Measurements from ENCODE around the gene GYPC.
"Not testable (repeated sequence)": the region's sequence is repeated elsewhere in the genome, so short reads cannot be mapped to it uniquely, and the experiment has no call there.

The GYPC gene

GRCh38 chr2:126639276-126639675 lies 16.7 kb upstream of the GYPC start:
- in situ Hi-C loops (cut with HindIII; ENCODE audit: low pct_ligation_motif_present, low sequenced_read_pairs) = no loop called here
- DNase-seq = no peak

DNA sequence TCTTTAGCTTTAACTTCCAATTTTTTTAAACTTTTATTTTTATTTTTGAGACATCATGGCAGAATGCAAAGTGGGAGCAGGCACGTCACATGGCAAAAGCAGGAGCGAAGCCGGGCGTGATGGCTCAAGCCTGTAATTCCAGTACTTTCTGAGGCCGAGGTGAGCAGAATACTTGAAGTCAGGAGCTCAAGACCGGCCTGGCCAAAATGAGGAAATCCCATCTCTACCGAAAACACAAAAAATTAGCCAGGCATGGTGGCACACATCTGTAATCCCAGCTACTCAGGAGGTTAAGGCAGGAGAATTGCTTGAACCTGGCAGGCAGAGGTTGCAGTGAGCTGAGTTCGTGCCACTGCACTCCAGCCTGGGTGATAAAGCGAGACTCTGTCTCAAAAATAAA lies 14.7 kb upstream of the GYPC start:
- DNase-seq; H3K4me3 ChIP-seq (ENCODE audit: low read depth, low read length); in situ Hi-C loops (cut with HindIII; ENCODE audit: low pct_ligation_motif_present, low sequenced_read_pairs); H3K27me3 ChIP-seq (replicated peaks); H3K36me3 ChIP-seq (replicated peaks); H3K27ac ChIP-seq: not testable (repeated sequence)

More at GRCh38 chr2:126639276-126639675, 16.7 kb upstream of the GYPC start:
- TF ChIP-seq CTCF (IDR thresholded peaks at IDR 0.05; ENCODE audit: low read depth, low read length, missing control alignments) = no peak
- H3K4me3 ChIP-seq (ENCODE audit: low read depth, low read length) = no peak overlapping the region
- no peaks in the 10 kb centered on the region for H3K27me3 ChIP-seq (replicated peaks)
- H3K36me3 ChIP-seq (replicated peaks) = no peaks in the 10 kb centered on the region
- no peak overlapping the region for H3K27ac ChIP-seq

GRCh38 chr2:126642031-126642430 lies 13.9 kb upstream of the GYPC start:
- no peak for TF ChIP-seq CTCF (IDR thresholded peaks at IDR 0.05; ENCODE audit: low read depth, low read length, missing control alignments)
- DNase-seq = no peak
- Histone ChIP-seq H3K36me3 (replicated peaks) (no peaks in the 10 kb centered on the region), H3K4me3 (ENCODE audit: low read depth, low read length) (no peak overlapping the region), H3K27me3 (replicated peaks) (no peaks in the 10 kb centered on the region), H3K27ac (no peak overlapping the region)
- in situ Hi-C loops (cut with HindIII; ENCODE audit: low pct_ligation_motif_present, low sequenced_read_pairs) = no loop called here

DNA sequence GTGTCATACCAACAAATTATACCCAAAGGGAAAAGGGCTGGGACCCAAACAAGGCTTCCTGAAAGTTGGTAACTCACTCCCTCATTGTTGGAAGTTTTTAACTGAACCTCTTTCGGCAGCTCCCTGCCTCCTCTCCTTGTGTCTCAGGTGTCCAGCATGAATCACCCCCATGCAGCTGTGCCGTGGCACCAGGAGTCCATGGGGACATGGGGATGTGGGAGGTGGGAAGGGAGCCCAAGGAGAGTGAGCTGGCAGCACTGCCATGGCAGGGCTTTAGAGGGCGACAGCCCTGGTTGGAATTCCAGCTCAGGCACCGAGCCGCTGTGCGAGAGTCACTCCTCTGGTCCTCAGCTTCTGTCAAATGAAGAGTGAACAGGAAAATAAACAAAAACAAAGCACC lies 12.5 kb upstream of the GYPC start:
- no peak overlapping the region for H3K4me3 ChIP-seq (ENCODE audit: low read depth, low read length)
- peak; percentile 15 for TF ChIP-seq CTCF (IDR thresholded peaks at IDR 0.05; ENCODE audit: low read depth, low read length, missing control alignments)
- no peak overlapping the region for H3K27ac ChIP-seq
- H3K36me3 ChIP-seq (replicated peaks) = no peaks in the 10 kb centered on the region
- H3K27me3 ChIP-seq (replicated peaks) = no peaks in the 10 kb centered on the region
- no peak for DNase-seq
- in situ Hi-C loops (cut with HindIII; ENCODE audit: low pct_ligation_motif_present, low sequenced_read_pairs) = no loop called here

DNA sequence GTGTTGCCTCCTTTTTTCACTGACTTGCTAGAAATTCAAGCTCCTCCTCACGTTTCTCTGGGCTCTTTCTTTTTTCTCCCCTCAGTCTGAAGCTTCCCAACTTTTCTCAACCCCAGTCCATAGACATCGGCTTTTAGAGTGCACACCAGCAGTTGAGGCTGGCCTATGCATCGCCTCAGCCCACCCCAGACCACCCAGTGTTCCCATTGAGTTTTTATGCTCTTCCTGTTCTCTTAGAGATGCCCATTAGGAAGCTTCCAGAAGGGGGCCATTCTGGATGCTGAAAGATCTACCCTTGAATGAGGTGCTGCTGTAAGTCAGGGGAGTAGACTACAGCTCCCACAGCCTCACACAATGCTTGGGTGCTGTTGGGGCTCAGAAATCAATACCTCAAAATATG lies 12.0 kb upstream of the GYPC start:
- Histone ChIP-seq H3K27ac (no peak overlapping the region), H3K27me3 (replicated peaks) (no peaks in the 10 kb centered on the region), H3K36me3 (replicated peaks) (no peaks in the 10 kb centered on the region), H3K4me3 (ENCODE audit: low read depth, low read length) (no peak overlapping the region)
- TF ChIP-seq CTCF (IDR thresholded peaks at IDR 0.05; ENCODE audit: low read depth, low read length, missing control alignments) = no peak
- no peak for DNase-seq
- in situ Hi-C loops (cut with HindIII; ENCODE audit: low pct_ligation_motif_present, low sequenced_read_pairs) = no loop called here

DNA sequence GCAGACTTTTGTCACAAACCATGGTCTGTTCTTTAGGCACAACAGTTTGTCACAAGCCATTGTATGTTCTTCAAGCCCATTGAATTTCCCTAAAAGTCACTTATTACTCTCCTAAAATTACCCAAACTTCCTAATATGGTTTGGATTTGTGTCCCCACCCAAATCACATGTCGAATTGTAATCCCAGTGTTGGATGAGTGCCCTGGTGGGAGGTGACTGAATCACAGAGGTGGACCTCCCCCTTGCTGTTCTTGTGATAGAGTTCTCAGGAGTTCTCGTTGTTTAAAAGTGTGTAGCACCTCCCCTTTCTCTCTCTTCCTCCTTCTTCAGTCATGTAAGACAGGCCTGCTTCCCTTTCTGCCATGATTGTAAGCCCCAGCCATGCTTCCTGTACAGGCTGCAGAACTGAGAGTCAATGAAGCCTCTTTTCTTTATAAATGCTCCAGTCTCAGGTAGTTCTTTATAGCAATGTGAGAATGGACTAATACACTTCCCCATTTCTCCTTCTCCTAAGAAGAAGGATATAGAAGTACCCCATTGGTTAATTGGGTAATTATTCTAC lies 11.2 kb upstream of the GYPC start:
- Histone ChIP-seq H3K4me3 (ENCODE audit: low read depth, low read length) (no peak overlapping the region), H3K36me3 (replicated peaks) (no peaks in the 10 kb centered on the region), H3K27ac (no peak overlapping the region), H3K27me3 (replicated peaks) (no peaks in the 10 kb centered on the region)
- DNase-seq = no peak
- in situ Hi-C loops (cut with HindIII; ENCODE audit: low pct_ligation_motif_present, low sequenced_read_pairs) = no loop called here
- no peak for TF ChIP-seq CTCF (IDR thresholded peaks at IDR 0.05; ENCODE audit: low read depth, low read length, missing control alignments)

Data from brain microvascular endothelial cell (primary cell).